Retinal pigment epithelial cell (primary cell): ENCODE measurements around the gene BAG1.

Experiments
- DNase-seq: peaks from one replicate; pipeline ENCODE4 v3.0.0-alpha.2; 2010; ENCODE audit warnings: low read depth
- H3K4me3 ChIP-seq: 2 replicates; pipeline ENCODE4 v1.5.1; 2011; ENCODE audit warnings: mild to moderate bottlenecking, low read length, control low read depth, moderate library complexity
- CTCF ChIP-seq: conservative IDR thresholded peaks from 2 replicates; pipeline ENCODE4 v1.5.1; 2011; ENCODE audit warnings: low read depth, low read length, control low read depth, inconsistent platforms

BAG1 gene

GRCh38 chr9:33290247-33291030, 25.9 kb upstream of the BAG1 start, which contains the start of gene NFX1:
Gene NFX1 (plus strand): TSS chr9:33290516. CDS start chr9:33290573, 57 bp downstream.
- peak within 1 kb of the TSS; percentile 92 for H3K4me3 ChIP-seq
- peak; percentile 97 for DNase-seq
- TF ChIP-seq CTCF, result no peak

- no peak for TF ChIP-seq CTCF
- DNase-seq, result no peak
Measured at GRCh38 chr9:33289936-33290246, 25.4 kb upstream of the BAG1 start.

GRCh38 chr9:33289496-33289895, 25.0 kb upstream of the BAG1 start:
- TF ChIP-seq CTCF, result no peak
- peak overlapping the region; percentile 92 for H3K4me3 ChIP-seq
- no peak for DNase-seq

More at GRCh38 chr9:33289936-33290246, 25.4 kb upstream of the BAG1 start:
- H3K4me3 ChIP-seq, result peak overlapping the region; percentile 92

- DNase-seq, result no peak
- no peak for TF ChIP-seq CTCF
- no peak overlapping the region for H3K4me3 ChIP-seq
Measured at GRCh38 chr9:33288828-33289483, 24.4 kb upstream of the BAG1 start.

GRCh38 chr9:33288235-33288634, 23.7 kb upstream of the BAG1 start:
- no peak for TF ChIP-seq CTCF
- DNase-seq, result no peak

GRCh38 chr9:33287087-33287490, 22.6 kb upstream of the BAG1 start:
- TF ChIP-seq CTCF, result peak; percentile 86
- DNase-seq, result no peak
- no peak overlapping the region for H3K4me3 ChIP-seq

More at GRCh38 chr9:33288235-33288634, 23.7 kb upstream of the BAG1 start:
- no peak overlapping the region for H3K4me3 ChIP-seq

- no peak for DNase-seq
- no peak for TF ChIP-seq CTCF
Measured at GRCh38 chr9:33285502-33285901, 21.0 kb upstream of the BAG1 start.

More at GRCh38 chr9:33285502-33285901, 21.0 kb upstream of the BAG1 start:
- no peak overlapping the region for H3K4me3 ChIP-seq
